ENCODE results near the gene KY.

The KY gene

GRCh38 chr3:134642445-134643149 lies 8.2 kb downstream of the KY start:
- DNase-seq = no peak

GRCh38 chr3:134641671-134642300 lies 9.0 kb downstream of the KY start:
- DNase-seq = no peak

- DNase-seq = peak; percentile 11
Observed at GRCh38 chr3:134640872-134641470, 9.9 kb downstream of the KY start.

- DNase-seq = no peak
Observed at GRCh38 chr3:134640378-134640777, 10.4 kb downstream of the KY start.

GRCh38 chr3:134638385-134639030 lies 12.3 kb downstream of the KY start:
- no peak for DNase-seq

- DNase-seq = no peak
Observed at GRCh38 chr3:134636406-134636805, 14.4 kb downstream of the KY start.

- DNase-seq = no peak
Observed at GRCh38 chr3:134630506-134630905, 20.3 kb downstream of the KY start.

GRCh38 chr3:134628884-134629283 lies 21.9 kb downstream of the KY start:
- DNase-seq = no peak

- DNase-seq = no peak
Observed at GRCh38 chr3:134627831-134628230, 23.0 kb downstream of the KY start.

- DNase-seq = no peak
Observed at GRCh38 chr3:134625885-134626741, 24.7 kb downstream of the KY start.

- no peak for DNase-seq
Observed at GRCh38 chr3:134625462-134625861, 25.4 kb downstream of the KY start.

GRCh38 chr3:134624537-134625287 lies 26.1 kb downstream of the KY start:
- DNase-seq = no peak

- no peak for DNase-seq
Observed at GRCh38 chr3:134623615-134624245, 27.1 kb downstream of the KY start.

GRCh38 chr3:134622806-134623365 lies 27.9 kb downstream of the KY start:
- DNase-seq = no peak

- no peak for DNase-seq
Observed at GRCh38 chr3:134621854-134622253, 29.0 kb downstream of the KY start.

GRCh38 chr3:134620476-134621115 lies 30.2 kb downstream of the KY start:
- DNase-seq = no peak

GRCh38 chr3:134619884-134620445 lies 30.9 kb downstream of the KY start:
- DNase-seq = no peak

GRCh38 chr3:134619301-134619615 lies 31.6 kb downstream of the KY start:
- no peak for DNase-seq

- DNase-seq = no peak
Observed at GRCh38 chr3:134618478-134619300, 32.1 kb downstream of the KY start.

Data from activated CD4-positive, alpha-beta T cell treated with anti-CD3 and anti-CD28 coated beads for 48 hours (primary cell).